ENCODE results near the gene MDM2. TPM values are rescaled to one million over a fixed set of nuclear protein-coding genes. Genes with fewer than 3 reads are reported as not detected.

The MDM2 gene
- total and polyA plus RNA-seq, 2 donors (not counting 1 experiment from before 2014, with no cell fraction given) = 6.1 to 78.7 TPM

DNA sequence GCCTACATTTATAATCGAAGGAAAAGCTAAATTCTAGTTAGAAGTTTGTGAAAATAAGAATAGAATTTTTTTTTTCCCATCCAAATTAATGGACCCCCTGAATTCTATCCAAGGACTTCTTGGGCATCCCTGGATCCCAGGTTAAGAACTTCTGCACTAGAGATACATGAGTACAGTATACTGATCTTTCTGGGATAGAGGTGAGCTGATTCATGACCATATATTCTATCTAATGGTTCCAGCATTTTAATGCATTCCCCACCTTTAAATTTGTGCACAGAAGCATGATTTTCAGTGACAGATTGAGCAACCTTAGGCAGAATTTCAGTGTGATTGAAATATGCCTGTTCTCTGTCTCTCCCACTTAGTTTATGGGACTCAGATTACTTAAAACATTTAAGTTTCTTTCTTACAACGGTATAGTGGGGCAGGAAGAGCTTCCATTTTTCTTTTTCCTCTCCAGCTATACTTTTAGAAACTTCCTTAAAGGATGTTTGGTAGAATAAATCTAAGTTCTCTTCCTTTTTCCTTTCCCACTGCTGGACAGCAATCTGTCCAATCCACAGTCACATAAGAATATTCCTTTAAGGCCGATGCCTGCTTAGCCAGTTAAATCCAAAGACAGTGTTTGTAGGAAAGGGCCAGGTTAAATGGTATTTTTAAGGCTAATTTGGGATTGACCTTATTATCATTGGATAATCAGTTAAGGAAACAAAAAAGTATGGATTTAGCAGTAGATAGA lies 6.7 kb downstream of the MDM2 start:
- Histone ChIP-seq H3K27me3 (replicated peaks in 1 of 4; ENCODE audit: control extremely low read depth in 1 of 4, control insufficient read depth in 3 of 4, insufficient read depth in 4 of 4, low read length in 3 of 4) (no peaks in the 10 kb centered on the region), H3K79me2 (ENCODE audit: control insufficient read depth, insufficient read depth, low read length) (peaks cover 26% of the 10 kb centered on the region), H3K4me1 (ENCODE audit: control insufficient read depth in 2 of 2, insufficient read depth in 2 of 2, low read length in 2 of 2) (no peaks in the 10 kb centered on the region), H3K9me3 (ENCODE audit: control extremely low read depth in 1 of 3, control insufficient read depth in 2 of 3, insufficient read depth in 1 of 3, low read length in 2 of 3) (no peaks in the 10 kb centered on the region), H3K36me3 (replicated peaks in 1 of 2; ENCODE audit: control extremely low read depth in 1 of 2, control insufficient read depth in 1 of 2, extremely low read depth in 1 of 2, insufficient read depth in 2 of 2, low read length in 1 of 2) (peaks cover 14 to 65% of the 10 kb centered on the region in 2 experiments), H3K4me3 (ENCODE audit: control extremely low read depth in 1 of 5, extremely low read depth in 1 of 5, insufficient read depth in 1 of 5, low read depth in 2 of 5, low read length in 4 of 5) (no peak overlapping the region), H3K4me2 (replicated peaks; ENCODE audit: low read depth, low read length, poor library complexity, severe bottlenecking) (no peak overlapping the region), H4K20me1 (ENCODE audit: control insufficient read depth, insufficient read depth, low read length, poor library complexity, severe bottlenecking) (peaks cover 21% of the 10 kb centered on the region), H3K27ac (ENCODE audit: low read length in 2 of 2) (peak overlapping the region in 1 of 2 donors; percentile 8), H2AFZ (ENCODE audit: insufficient read depth, low read depth, low read length, poor library complexity, severe bottlenecking) (no peak overlapping the region), H3K9ac (ENCODE audit: low read length) (no peak overlapping the region)
- Mint-ChIP-seq H3K27ac (peak overlapping the region; percentile 3), H3K27me3 (no peaks in the 10 kb centered on the region), H3K9me3 (ENCODE audit: insufficient read depth) (no peaks in the 10 kb centered on the region), H3K4me1 (peaks cover 13% of the 10 kb centered on the region), H3K4me3 (no peak overlapping the region)
- ATAC-seq (ENCODE audit: low read depth) (no peak), DNase-seq (no peak)
- no CpG with 5 or more reads among the region's 3 CpGs for WGBS (ENCODE audit: insufficient coverage)
- ChIA-PET POLR2A (interaction anchor here (0.6 kb wide), 1 partner anchor 25 kb away, joined by 10 read pairs; no protein-coding TSS in a partner anchor), CTCF (interaction anchor here (0.5 kb wide), 1 partner anchor 15 kb away, joined by 3 read pairs; no protein-coding TSS in a partner anchor)
- no peak for TF ChIP-seq EZH2 (IDR thresholded peaks at IDR 0.05; ENCODE audit: borderline replicate concordance, insufficient read depth, low read depth, low read length, poor library complexity, severe bottlenecking)
- TF ChIP-seq, protein P1, sequence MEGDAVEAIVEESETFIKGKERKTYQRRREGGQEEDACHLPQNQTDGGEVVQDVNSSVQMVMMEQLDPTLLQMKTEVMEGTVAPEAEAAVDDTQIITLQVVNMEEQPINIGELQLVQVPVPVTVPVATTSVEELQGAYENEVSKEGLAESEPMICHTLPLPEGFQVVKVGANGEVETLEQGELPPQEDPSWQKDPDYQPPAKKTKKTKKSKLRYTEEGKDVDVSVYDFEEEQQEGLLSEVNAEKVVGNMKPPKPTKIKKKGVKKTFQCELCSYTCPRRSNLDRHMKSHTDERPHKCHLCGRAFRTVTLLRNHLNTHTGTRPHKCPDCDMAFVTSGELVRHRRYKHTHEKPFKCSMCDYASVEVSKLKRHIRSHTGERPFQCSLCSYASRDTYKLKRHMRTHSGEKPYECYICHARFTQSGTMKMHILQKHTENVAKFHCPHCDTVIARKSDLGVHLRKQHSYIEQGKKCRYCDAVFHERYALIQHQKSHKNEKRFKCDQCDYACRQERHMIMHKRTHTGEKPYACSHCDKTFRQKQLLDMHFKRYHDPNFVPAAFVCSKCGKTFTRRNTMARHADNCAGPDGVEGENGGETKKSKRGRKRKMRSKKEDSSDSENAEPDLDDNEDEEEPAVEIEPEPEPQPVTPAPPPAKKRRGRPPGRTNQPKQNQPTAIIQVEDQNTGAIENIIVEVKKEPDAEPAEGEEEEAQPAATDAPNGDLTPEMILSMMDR (IDR thresholded peaks at IDR 0.05) = no peak
- intact Hi-C loops (cut with micrococcal nuclease) = loop anchor here (10.0 kb wide), 1 partner anchor 550 kb away; no protein-coding TSS in a partner anchor
